Upper lobe of left lung (tissue), 4 donors: ENCODE results near the gene HMGXB4.

Source experiments
- CTCF ChIP-seq, 6 experiments: fragments of 450-650 bp in 4 of 6; fragments of 200-600 bp in 2 of 6; sonication (generic) in 2 of 6; IDR thresholded peaks; one replicate each; pipeline ENCODE4 v1.5.1; 2016 to 2019; ENCODE audit warnings: antibody characterized with exemption in 6 of 6
- POLR2A ChIP-seq, 4 donors: fragments of 450-650 bp; IDR thresholded peaks; one replicate each; pipeline ENCODE4 v1.5.1; 2016 to 2017; ENCODE audit warnings: antibody characterized with exemption in 4 of 4, mild to moderate bottlenecking in 2 of 4
- POLR2AphosphoS5 ChIP-seq, 2 donors: sonication (generic); formaldehyde crosslinking; IDR thresholded peaks; one replicate each; pipeline ENCODE4 v1.5.1; 2017; ENCODE audit warnings: antibody characterized with exemption in 2 of 2

- TF ChIP-seq CTCF (IDR thresholded peaks at IDR 0.05) (no peak), POLR2A (IDR thresholded peaks at IDR 0.05) (no peak), POLR2AphosphoS5 (IDR thresholded peaks at IDR 0.05) (no peak)
These were observed 75.9 kb downstream of the HMGXB4 start for GRCh38 chr22:35333220-35333619.
